HT-29 (cell line): Measurements from ENCODE around the gene BAZ2A. TPM values are rescaled to one million over a fixed set of nuclear protein-coding genes. Genes with fewer than 3 reads are reported as not detected.
"Not testable (repeated sequence)": the region's sequence is repeated elsewhere in the genome, so short reads cannot be mapped to it uniquely, and the experiment has no call there.

ENCODE experiments used
- DNase-seq: peaks from one replicate; pipeline ENCODE4 v3.0.0-alpha.2; 2015; ENCODE audit warnings: low spot score
- total RNA-seq: library from RNA; depleted of rRNA; stranded (reverse); fragments of >200 nt; shearing (Covaris generic); gene quantifications from 2 replicates; pipeline ENCODE4 v1.2.3, GENCODE V29; 2014

Gene BAZ2A
- total RNA-seq, 1 experiment from 2014 or later = 47.1 TPM

DNA sequence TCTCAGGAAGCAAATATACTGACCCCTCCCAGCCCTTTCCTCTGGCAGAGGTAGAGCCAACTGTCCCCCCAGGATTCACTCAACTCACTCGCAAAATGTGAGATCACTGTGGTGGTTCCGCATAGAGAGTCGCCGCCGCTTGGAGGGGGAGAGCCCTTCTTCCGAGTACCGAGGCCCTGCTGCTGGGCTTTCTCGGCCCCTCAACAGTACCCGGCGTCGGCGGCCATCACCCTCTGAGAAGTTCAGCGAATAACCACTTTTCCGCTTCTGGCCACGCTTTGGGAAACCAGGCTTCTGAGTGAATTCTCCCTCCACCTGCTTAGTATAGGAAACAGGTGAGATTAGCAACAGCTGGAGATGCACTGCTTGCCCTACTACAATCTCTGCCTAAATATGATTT, 31.1 kb downstream of the BAZ2A start:
- no peak for DNase-seq

DNA sequence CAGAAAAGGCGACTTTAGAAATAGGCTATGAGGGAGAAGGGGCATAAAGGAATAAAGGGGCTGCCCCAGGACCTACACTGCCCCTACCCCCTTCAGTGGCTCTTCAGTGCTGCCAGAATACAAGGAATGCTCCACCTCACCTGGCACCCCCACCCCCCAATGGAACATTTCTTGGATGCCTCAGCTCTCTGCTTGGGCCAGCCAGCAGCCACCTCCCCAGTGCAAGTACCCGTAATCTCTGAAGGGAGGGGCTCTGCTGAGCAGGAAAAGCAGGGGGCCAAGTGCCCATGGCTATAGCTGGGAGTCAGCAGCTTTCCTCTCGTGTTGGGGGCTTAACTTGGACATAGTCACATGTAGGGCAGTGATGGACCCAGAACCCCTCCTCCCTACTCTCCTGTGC, 33.3 kb downstream of the BAZ2A start:
- DNase-seq = no peak

DNA sequence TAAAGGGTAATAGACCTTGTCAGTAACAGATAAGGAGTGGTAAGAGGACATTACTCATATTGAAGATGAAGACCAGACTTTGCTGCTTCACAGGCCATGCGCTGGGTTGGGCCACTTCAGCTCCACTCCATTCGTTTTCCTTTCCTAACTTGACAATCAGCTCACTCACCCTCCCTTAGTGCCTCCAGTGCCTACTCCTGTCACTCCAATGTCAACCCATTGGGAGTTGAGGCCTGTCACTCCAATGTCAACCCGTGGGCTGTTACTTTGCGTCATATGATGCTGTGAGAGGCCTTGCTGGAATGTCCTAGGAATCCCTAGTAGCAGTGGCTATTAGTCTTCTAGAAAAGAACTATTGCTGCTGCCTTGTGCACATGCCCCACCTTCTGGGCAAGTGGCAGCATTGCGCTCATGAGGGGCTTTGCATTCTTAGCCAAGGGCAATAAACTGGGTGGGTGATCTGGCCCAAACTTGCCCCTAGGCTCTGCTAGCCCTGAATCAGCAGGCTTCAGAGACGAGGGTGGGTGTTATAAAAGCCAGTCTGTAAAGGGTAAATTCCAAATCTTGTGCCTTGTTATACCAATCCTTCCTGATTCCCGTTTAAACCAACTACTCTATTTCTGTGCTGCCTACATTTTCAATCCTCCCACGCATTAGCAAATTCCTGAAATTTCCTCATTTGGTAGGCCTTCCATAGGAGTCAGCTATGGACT, 36.1 kb downstream of the BAZ2A start:
- peak; percentile 77 for DNase-seq

DNA sequence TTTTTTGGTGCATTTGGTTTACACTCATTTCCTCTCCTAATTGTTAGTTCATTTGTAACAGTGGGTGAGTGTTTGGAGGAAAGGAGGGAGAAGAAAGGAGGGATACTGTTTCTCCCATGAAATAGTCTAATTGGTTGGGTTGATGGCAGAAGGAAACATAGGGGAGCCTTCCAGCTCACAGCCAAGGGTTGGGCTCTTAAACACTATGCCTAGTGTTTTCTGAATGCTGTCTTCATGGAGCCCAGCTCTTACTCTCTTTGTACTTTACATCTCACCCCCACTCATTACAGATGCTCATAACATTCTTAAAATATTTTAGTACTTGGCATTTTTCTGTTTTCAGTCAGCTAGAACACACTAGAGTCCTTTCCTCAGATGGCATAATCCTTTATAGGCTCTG, 38.2 kb downstream of the BAZ2A start:
- DNase-seq = no peak

DNA sequence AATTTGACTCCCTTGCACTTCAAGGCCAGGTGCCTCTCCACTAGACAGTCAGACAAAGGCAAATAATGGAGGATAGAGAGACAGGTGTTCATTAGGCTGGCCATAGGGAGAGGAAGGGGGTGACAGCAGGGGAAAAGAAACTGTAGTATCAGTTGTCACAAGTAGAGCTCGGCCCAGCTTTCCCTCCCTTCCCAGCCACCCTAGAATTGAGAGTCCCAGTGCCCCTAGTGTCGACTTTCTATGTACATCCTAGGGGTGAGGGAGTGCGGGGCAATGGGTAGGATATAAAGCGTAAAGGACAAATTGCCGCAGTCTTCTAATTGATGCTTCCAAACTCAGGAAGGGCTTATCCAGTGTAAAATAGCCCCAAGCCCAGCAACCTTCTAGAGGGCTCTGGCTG, 39.0 kb downstream of the BAZ2A start:
- no peak for DNase-seq

DNA sequence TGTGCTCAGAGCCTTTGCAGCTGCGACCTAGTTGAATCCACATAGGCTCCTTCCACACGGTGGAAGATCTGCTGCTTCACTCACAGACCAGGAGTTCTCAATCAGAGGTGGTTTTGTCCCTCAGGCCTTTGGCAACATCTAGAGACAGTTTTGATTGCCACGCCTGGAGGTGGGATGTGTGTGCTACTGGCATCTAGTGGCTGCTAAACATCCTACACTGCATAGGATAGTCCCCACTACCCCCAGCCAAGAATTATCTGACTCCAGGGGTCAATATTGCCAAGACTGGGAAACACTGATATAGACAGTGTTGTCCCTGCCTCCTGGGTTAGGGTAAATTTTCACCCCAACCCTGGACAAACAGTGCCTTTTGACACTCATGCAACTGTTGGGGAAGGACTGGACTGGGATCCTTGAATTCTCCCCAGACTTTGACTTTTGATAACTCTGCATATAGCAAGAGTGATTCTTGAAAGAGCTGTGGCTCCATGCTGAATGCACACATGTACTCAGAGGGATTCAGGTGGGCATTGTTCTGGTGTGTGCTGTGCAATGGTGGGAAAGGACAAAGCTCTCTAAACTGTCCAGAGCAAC, 39.8 kb downstream of the BAZ2A start:
- peak; percentile 49 for DNase-seq

DNA sequence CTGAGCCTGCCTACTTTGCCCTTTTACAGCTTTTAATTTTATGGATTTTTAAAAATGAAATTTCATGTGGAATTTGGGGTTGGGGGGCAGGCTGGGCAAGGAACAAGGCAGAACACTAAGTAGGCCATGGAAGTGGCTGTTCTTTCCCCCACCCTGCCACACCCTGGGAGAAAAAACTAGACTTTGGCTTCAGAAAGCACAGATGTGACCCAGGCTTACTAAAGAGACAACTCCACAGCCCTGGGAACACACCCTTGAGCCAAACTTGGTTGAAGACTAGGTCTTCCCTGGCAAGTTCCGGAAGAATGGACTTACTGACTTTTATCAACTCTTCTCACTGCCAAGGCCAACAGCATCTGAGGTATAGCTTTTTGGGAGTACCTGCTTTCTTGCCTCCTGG, 40.3 kb downstream of the BAZ2A start:
- no peak for DNase-seq

DNA sequence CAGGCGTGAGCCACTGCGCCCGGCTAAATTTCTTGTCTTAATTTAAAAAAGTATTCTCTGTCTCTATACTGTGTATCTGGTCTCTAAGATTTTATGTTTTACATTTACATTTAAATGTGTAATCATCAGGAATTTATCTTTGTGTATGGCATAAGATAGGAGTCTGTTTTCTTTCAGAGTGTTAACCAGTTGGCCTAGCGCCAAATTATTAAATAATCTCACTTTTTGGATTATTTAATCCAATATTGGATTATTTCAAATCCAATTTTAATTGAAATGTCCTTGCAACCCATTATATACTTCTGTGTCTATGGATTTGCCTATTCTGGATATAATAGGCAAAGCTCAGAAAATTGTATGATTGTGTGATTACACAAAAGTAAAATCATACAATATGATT, 45.0 kb downstream of the BAZ2A start:
- DNase-seq = no peak

DNA sequence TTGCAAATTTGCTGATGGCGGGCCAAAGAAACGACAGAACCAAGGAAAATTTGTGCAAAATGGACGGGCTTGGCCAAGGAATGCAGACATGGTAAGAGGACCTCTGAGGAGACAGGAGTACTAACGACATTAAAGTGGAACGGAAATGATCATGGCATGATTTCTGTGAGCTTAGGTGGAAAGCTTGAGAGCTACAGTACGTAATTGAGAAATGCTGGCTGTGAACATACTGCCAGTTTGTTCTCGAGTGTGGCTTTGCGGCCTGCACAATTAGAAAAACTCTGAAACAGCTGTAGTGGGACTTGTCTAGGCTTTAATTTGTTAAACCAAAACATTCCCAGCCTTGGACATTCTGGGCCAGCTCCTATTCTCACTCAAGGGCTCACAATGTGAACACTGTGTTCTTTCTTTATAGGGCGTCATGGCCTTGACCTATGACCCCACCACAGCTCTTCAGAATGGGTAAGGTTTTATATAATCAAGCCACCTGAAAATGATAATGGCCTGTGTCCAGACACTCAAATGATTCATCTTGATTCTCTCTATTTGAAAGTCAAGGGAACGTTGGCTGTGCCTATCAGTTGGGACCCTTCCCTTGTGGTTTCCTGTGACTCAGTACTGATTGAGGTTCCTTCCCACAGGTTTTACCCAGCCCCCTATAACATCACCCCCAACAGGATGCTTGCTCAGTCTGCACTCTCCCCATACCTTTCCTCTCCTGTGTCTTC, 48.5 kb downstream of the BAZ2A start:
- no peak for DNase-seq

DNA sequence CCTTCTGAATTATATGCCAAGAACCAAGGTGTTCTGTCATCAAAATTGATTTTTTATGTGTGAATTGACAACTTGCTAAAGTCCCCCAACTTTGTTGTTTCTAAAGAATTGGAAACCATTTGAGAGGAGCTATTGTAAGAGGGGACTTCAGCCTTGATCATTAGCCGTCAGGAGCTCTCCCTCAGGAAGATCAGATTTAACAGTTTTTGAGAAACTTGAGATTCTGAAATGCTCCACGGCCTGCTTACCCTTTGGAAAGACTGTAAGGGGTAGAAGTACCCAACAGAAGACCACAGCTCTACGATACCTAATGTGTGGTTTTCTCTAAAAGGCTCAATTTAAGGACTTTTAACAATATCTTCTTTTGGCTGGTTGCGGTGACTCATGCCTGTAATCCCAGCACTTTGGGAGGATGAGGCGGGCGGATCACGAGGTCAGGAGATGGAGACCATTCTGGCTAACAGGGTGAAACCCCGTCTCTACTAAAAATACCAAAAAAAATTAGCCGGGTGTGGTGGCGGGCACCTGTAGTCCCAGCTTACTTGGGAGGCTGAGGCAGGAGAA, 51.1 kb downstream of the BAZ2A start:
- no peak for DNase-seq

DNA sequence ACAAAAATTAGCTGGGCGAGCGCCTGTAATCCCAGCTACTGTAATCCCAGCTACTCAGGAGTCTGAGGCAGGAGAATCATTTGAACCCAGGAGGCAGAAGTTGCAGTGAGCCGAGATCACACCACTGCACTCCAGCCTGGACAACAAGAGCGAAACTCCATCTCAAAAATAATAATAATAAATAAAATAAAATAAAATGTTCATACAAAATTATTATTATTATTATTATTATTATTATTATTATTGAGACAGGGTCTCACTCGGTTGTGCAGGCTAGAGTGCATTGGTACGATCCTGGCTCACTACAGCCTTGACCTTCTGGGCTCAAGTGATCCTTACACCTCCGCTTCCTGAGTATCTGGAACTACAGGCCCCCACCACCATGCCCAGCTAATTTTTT, 52.9 kb downstream of the BAZ2A start:
- DNase-seq = not testable (repeated sequence)

DNA sequence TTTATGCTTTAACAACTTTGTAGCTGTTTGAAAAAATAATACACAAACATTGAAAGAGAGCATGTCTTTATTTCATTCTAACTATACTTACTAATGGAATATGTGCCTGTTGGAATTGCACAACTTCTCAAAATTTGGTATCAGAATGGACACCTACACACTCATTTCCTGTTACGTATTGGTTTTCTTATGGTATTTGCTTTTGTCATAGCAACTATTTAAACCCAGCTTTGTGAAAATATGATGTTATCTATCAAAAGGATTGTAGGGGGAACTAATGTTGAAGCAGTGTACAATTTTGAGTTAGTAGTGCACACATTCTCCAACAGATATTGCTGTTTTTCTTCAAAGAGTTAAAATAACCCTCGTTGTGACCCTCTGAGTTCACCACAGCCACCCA, 55.9 kb downstream of the BAZ2A start:
- DNase-seq = no peak

DNA sequence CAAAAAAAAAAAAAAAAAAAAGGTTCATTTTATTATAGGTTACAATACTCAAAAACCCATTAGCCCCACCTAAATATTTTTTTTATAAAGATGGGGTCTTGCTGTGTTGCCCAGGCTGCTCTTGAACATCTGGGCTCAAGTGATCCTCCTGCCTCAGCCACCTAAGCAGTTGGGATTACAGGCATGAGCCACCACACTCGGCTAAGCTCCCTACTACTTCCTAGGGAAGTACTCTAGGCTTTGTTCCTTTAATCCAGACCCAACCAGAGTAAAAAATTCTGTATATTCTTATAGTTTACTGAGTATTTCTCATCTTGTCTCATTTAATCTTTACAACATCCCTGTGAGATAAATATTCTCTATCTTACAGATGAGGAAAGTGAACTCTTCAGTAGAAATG, 57.8 kb downstream of the BAZ2A start:
- no peak for DNase-seq

DNA sequence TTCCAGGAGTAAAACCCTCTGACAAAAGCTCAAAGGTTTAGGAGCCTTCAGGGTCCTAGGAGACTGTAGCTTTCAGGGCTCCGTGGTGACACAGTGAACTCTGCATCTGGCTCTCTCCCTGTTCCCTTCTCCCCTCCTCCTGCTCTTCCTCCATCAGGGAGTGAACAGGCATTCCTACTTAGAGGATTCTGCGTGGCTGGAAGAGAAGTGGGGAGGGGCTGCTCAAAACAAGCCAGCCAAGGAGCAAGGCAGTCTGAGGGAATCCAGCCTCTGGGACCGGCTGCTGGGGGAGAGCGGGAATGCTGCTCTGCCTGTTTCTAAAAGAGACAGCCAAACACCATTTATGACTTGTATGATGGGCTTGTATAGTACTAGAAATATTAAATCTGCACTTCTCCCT, 59.0 kb downstream of the BAZ2A start:
- DNase-seq = no peak

DNA sequence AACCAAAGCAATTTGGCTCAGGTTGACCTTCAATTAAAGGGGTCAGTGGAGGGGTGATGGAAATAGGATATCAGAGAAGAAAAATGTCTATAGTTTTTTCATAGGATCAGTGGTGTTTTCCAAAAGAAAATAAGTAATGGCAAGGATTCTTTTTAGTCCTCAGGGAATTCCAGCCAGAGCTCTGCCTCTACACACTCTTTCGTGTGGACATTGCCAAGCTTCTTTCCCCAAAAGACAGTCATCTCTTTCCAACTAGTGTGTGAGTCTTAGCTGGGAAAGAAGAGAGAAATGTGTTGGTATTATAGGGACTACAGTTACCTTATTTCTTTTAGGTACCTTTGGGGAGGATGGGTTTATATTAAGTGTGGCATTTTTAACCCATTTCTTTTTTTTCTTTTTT, 62.0 kb downstream of the BAZ2A start:
- DNase-seq = no peak

DNA sequence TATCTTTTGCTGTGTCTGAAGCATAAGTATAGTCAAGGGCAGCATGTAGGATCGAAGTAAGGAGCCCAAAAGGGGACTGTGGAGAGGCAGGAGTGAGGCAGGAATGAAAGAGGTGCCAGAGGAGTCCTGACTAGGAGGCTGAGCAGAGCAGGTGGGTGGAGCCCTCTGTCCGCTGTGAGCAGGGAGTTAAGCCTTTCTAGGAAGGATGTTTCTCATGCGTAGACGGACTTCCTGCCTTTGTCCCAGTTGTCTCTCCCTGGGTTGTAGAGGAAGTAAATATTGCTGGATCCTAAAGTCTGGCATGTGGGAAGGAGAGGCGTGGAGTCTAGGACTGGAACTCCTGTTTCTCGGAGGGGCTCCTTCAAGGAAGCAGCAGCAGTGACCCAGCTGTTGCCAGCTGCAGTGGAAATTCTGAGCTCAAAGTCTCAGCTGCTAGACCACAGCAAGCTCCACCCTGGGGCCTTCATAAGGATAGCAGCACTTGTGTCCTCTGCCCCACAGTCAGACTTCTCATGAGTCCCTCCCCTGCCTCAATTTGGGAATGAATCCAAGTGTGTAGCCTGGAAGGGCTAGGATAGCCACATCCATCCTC, 64.5 kb downstream of the BAZ2A start:
- DNase-seq = peak; percentile 86

DNA sequence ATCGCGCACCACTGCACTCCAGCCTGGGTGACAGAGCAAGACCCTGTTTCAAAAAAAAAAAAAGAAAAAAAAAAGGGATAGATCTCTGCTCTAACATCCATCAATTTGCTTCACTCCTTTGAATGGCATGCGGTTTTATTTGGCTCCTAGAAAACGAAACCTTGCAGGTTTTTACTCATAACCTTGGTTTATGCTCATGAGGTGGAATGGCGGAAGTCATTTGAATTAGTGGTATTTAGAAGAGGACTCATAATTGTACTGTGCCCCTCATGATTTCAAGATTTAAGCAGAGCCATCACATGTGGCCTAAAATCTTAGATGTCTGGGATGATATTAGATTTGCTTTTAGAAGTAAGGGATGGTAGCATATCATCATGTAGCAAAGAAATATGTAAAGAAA, 79.1 kb downstream of the BAZ2A start:
- no peak for DNase-seq

DNA sequence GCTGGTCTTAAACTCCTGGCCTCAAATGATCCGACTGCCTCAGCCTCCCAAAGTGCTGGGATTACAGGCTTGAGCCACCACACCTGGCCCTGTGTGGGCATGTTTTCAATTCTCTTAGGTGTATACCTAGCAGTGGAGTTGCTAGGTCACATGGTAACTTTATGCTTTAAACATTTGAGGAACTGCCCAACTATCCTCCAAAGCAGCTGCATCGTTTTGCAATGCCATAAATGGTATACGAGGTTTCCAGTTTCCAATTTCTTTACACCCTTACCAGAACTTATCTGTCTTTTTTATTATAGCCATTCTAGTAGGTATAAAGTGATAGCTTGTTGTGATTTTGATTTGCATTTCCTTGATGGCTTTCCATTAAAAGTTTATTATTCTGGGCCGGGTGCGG, 83.4 kb downstream of the BAZ2A start:
- no peak for DNase-seq
